GM23338 (cell line): ENCODE measurements around the gene CRB2.

ENCODE experiments used
- CREB1 ChIP-seq: fragments of 250-450 bp; sonication (Bioruptor Pico); IDR thresholded peaks from 2 replicates; pipeline ENCODE4 v1.5.0; 2020; ENCODE audit warnings: low read depth, mild to moderate bottlenecking, moderate library complexity
- CTCF ChIP-seq, 2 experiments: fragments of 200-600 bp in 1 of 2; sonication (generic) in 1 of 2; conservative IDR thresholded peaks; 2 replicates each; pipeline versions ENCODE4 v1.5.1 to v1.6.1; 2016 to 2017; ENCODE audit warnings: antibody characterized with exemption in 2 of 2, low read depth in 2 of 2, mild to moderate bottlenecking in 2 of 2, moderate library complexity in 1 of 2
- EZH2 ChIP-seq: fragments of 200-600 bp; sonication (generic); IDR thresholded peaks from one replicate; pipeline ENCODE4 v1.8.0; 2017; ENCODE audit warnings: antibody characterized with exemption, mild to moderate bottlenecking, low read depth; ENCODE audit not compliant: unreplicated experiment
- EZH2phosphoT487 ChIP-seq: fragments of 200-600 bp; sonication (generic); IDR thresholded peaks from one replicate; pipeline ENCODE4 v1.8.1; 2018; ENCODE audit warnings: antibody characterized with exemption; ENCODE audit not compliant: unreplicated experiment
- JUNB ChIP-seq: IDR thresholded peaks from one replicate; pipeline ENCODE4 v1.6.1; 2016; ENCODE audit warnings: antibody characterized with exemption; ENCODE audit not compliant: unreplicated experiment
- NANOG ChIP-seq: IDR thresholded peaks from 2 replicates; pipeline ENCODE4 v1.6.1; 2016; ENCODE audit warnings: antibody characterized with exemption, borderline replicate concordance
- POLR2AphosphoS5 ChIP-seq: IDR thresholded peaks from 2 replicates; pipeline ENCODE4 v1.6.1; 2016; ENCODE audit warnings: antibody characterized with exemption, low read depth
- ZNF114 ChIP-seq: fragments of 250-450 bp; sonication (Bioruptor Pico); IDR thresholded peaks from 2 replicates; pipeline ENCODE4 v1.5.0; 2020; ENCODE audit warnings: mild to moderate bottlenecking, moderate library complexity
- TF ChIP-seq, protein P1 (sequence below): IDR thresholded peaks from one replicate; pipeline ENCODE4 v1.6.1; 2018; ENCODE audit warnings: antibody characterized with exemption; ENCODE audit not compliant: unreplicated experiment

DNA sequence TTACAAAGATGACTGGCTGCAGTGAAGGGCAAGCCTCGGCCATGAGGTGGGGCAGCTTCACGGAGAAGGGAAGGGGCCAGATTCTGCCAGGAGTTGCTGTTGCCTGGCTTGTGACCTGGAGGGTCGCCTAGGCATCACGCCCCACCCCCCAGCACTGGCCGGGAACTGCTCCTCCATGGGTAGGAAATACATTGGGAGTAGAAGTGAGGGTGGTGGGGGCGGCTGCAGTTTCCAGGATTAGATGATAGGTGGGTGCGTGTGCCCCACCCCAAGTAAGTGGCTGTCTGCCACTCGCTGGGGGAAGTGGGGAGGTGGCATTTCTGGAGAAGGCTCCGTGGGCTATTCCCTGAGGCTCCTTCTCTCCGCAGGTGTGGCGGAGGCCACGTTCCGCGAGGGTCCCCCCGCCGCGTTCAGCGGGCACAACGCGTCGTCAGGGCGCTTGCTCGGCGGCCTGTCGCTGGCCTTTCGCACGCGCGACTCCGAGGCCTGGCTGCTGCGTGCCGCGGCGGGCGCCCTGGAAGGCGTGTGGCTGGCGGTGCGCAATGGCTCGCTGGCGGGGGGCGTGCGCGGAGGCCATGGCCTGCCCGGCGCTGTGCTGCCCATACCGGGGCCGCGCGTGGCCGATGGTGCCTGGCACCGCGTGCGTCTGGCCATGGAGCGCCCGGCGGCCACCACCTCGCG, 16.9 kb downstream of the CRB2 start:
- no peak for TF ChIP-seq CTCF (conservative IDR thresholded peaks at IDR 0.05; ENCODE audit: low read depth in 2 of 2)
- TF ChIP-seq, protein P1, sequence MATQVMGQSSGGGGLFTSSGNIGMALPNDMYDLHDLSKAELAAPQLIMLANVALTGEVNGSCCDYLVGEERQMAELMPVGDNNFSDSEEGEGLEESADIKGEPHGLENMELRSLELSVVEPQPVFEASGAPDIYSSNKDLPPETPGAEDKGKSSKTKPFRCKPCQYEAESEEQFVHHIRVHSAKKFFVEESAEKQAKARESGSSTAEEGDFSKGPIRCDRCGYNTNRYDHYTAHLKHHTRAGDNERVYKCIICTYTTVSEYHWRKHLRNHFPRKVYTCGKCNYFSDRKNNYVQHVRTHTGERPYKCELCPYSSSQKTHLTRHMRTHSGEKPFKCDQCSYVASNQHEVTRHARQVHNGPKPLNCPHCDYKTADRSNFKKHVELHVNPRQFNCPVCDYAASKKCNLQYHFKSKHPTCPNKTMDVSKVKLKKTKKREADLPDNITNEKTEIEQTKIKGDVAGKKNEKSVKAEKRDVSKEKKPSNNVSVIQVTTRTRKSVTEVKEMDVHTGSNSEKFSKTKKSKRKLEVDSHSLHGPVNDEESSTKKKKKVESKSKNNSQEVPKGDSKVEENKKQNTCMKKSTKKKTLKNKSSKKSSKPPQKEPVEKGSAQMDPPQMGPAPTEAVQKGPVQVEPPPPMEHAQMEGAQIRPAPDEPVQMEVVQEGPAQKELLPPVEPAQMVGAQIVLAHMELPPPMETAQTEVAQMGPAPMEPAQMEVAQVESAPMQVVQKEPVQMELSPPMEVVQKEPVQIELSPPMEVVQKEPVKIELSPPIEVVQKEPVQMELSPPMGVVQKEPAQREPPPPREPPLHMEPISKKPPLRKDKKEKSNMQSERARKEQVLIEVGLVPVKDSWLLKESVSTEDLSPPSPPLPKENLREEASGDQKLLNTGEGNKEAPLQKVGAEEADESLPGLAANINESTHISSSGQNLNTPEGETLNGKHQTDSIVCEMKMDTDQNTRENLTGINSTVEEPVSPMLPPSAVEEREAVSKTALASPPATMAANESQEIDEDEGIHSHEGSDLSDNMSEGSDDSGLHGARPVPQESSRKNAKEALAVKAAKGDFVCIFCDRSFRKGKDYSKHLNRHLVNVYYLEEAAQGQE, result no peak
- no peak for TF ChIP-seq ZNF114 (CRISPR knock-in tag)
- no peak for TF ChIP-seq CREB1
- TF ChIP-seq EZH2phosphoT487, result no peak
- no peak for TF ChIP-seq EZH2
- TF ChIP-seq JUNB, result no peak
- no peak for TF ChIP-seq NANOG
- no peak for TF ChIP-seq POLR2AphosphoS5
